MM.1S (cell line): ENCODE results near the gene TSPAN6.

Experiments used
- DNase-seq: peaks from one replicate; pipeline ENCODE4 v3.0.0-alpha.2; 2015
- H2AFZ ChIP-seq: fragments of 300-600 bp; sonication (generic); 2 replicates; pipeline ENCODE4 v1.6.0; 2016; ENCODE audit warnings: antibody characterized with exemption, low read length
- H3F3A ChIP-seq: fragments of 300-600 bp; sonication (generic); 2 replicates; pipeline ENCODE4 v1.6.1; 2016; ENCODE audit warnings: mild to moderate bottlenecking, antibody characterized with exemption, low read length, moderate library complexity, mixed read lengths; ENCODE audit not compliant: insufficient read depth
- H3K27ac ChIP-seq: fragments of 300-600 bp; sonication (generic); 2 replicates; pipeline ENCODE4 v1.5.1; 2016; ENCODE audit warnings: mild to moderate bottlenecking, low read length
- H3K27me3 ChIP-seq: fragments of 300-600 bp; sonication (generic); replicated peaks from 2 replicates; pipeline ENCODE4 v1.6.0; 2016; ENCODE audit warnings: low read length; ENCODE audit not compliant: insufficient read depth
- H3K36me3 ChIP-seq: fragments of 300-600 bp; sonication (generic); replicated peaks from 2 replicates; pipeline ENCODE4 v1.6.1; 2016; ENCODE audit warnings: mild to moderate bottlenecking, low read length, mixed read lengths; ENCODE audit not compliant: insufficient read depth
- H3K4me1 ChIP-seq: fragments of 300-600 bp; sonication (generic); 2 replicates; pipeline ENCODE4 v1.6.1; 2016; ENCODE audit warnings: low read length, mixed read lengths
- H3K4me2 ChIP-seq: fragments of 300-600 bp; sonication (generic); 2 replicates; pipeline ENCODE4 v1.6.0; 2016; ENCODE audit warnings: low read depth, low read length
- H3K4me3 ChIP-seq: fragments of 300-600 bp; sonication (generic); 2 replicates; pipeline ENCODE4 v1.5.1; 2016; ENCODE audit warnings: low read length, mixed read lengths
- H3K79me2 ChIP-seq: fragments of 300-600 bp; sonication (generic); 2 replicates; pipeline ENCODE4 v1.6.1; 2016; ENCODE audit warnings: mixed run types, low read length, mixed read lengths
- H3K9ac ChIP-seq: fragments of 300-600 bp; sonication (generic); 2 replicates; pipeline ENCODE4 v1.6.1; 2016; ENCODE audit warnings: low read length, mixed read lengths
- H3K9me2 ChIP-seq: fragments of 300-600 bp; sonication (generic); replicated peaks from 2 replicates; pipeline ENCODE4 v1.6.1; 2016; ENCODE audit warnings: mild to moderate bottlenecking, low read length, mixed read lengths; ENCODE audit not compliant: insufficient read depth
- H3K9me3 ChIP-seq: fragments of 300-600 bp; sonication (generic); replicated peaks from 2 replicates; pipeline ENCODE4 v1.6.1; 2016; ENCODE audit warnings: mild to moderate bottlenecking, low read length, mixed read lengths; ENCODE audit not compliant: insufficient read depth
- H4K20me1 ChIP-seq: fragments of 300-600 bp; sonication (generic); 2 replicates; pipeline ENCODE4 v1.6.1; 2016; ENCODE audit warnings: mild to moderate bottlenecking, low read length, moderate library complexity, mixed read lengths; ENCODE audit not compliant: insufficient read depth
- CTCF ChIP-seq: fragments of 300-600 bp; sonication (generic); IDR thresholded peaks from 2 replicates; pipeline ENCODE4 v1.5.1; 2016; ENCODE audit warnings: antibody characterized with exemption, low read length, mixed read lengths
- EZH2 ChIP-seq: fragments of 300-600 bp; sonication (generic); optimal IDR thresholded peaks from 2 replicates; pipeline ENCODE3; 2017; ENCODE audit warnings: low read depth, mild to moderate bottlenecking, antibody characterized with exemption, low read length, mixed read lengths
- EZH2phosphoT487 ChIP-seq: fragments of 300-600 bp; sonication (generic); IDR thresholded peaks from 2 replicates; pipeline ENCODE4 v1.6.1; 2018; ENCODE audit warnings: antibody characterized with exemption, low read length

TSPAN6 gene

GRCh38 chrX:100587861-100588260 lies 48.7 kb downstream of the TSPAN6 start:
- DNase-seq: no peak

DNA sequence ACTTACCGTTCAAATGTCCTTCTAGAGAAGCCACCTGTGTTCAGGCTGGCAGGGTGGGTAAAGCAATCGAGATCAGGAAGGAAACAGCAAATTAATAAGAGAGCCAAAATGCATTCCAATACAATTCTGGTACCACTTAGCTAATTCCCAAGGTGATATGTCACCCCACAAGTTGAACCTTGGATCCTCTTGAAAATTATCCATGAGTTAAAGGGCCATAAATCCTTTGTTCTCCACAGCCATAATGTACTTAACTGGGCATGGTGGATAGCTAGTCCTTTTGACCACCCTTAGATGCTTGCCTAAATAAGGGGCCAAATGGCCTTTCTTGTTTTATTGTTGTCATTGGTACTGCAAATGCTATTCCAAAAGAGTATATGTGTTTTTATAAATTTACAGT lies 49.9 kb downstream of the TSPAN6 start:
- Histone ChIP-seq H3F3A (no peaks in the 10 kb centered on the region), H3K27me3 (no peaks in the 10 kb centered on the region), H3K4me1 (no peaks in the 10 kb centered on the region), H3K79me2 (no peaks in the 10 kb centered on the region), H2AFZ (no peak overlapping the region), H3K36me3 (no peaks in the 10 kb centered on the region), H4K20me1 (no peaks in the 10 kb centered on the region), H3K9ac (no peak overlapping the region), H3K4me3 (no peak overlapping the region), H3K9me2 (no peaks in the 10 kb centered on the region), H3K27ac (no peak overlapping the region), H3K4me2 (no peak overlapping the region), H3K9me3 (no peaks in the 10 kb centered on the region)
- TF ChIP-seq EZH2phosphoT487: no peak
- TF ChIP-seq CTCF: no peak
- DNase-seq: no peak

More at GRCh38 chrX:100587861-100588260, 48.7 kb downstream of the TSPAN6 start:
- no peak overlapping the region for H3K27ac ChIP-seq
- H3K9ac ChIP-seq: no peak overlapping the region
- H3F3A ChIP-seq: no peaks in the 10 kb centered on the region
- H3K4me1 ChIP-seq: no peaks in the 10 kb centered on the region
- TF ChIP-seq EZH2: no peak
- no peak for TF ChIP-seq CTCF
- no peak for TF ChIP-seq EZH2phosphoT487
- no peaks in the 10 kb centered on the region for H3K36me3 ChIP-seq
- H3K27me3 ChIP-seq: no peaks in the 10 kb centered on the region
- H3K4me2 ChIP-seq: no peak overlapping the region
- H3K4me3 ChIP-seq: no peak overlapping the region
- no peak overlapping the region for H2AFZ ChIP-seq
- no peaks in the 10 kb centered on the region for H3K9me2 ChIP-seq
- no peaks in the 10 kb centered on the region for H4K20me1 ChIP-seq
- H3K9me3 ChIP-seq: no peaks in the 10 kb centered on the region
- no peaks in the 10 kb centered on the region for H3K79me2 ChIP-seq

GRCh38 chrX:100584611-100585010 lies 52.0 kb downstream of the TSPAN6 start, which contains the start of gene TNMD:
TSS of gene TNMD (plus strand) at chrX:100584936. CDS start at chrX:100585019, 83 bp downstream.
- Histone ChIP-seq H3F3A (no peaks in the 10 kb centered on the region), H3K27ac (no peak within 1 kb of the TSS), H3K79me2 (no peaks in the 10 kb centered on the region), H3K4me1 (no peaks in the 10 kb centered on the region), H3K4me3 (no peak within 1 kb of the TSS), H3K9ac (no peak within 1 kb of the TSS), H3K9me3 (no peaks in the 10 kb centered on the region), H3K4me2 (no peak within 1 kb of the TSS), H4K20me1 (no peaks in the 10 kb centered on the region), H3K27me3 (no peaks in the 10 kb centered on the region), H3K36me3 (no peaks in the 10 kb centered on the region), H3K9me2 (no peaks in the 10 kb centered on the region), H2AFZ (no peak within 1 kb of the TSS)
- TF ChIP-seq CTCF (no peak), EZH2phosphoT487 (no peak), EZH2 (no peak)
- DNase-seq: no peak
